ENCODE data around the gene GATAD2A.

GATAD2A gene

DNA sequence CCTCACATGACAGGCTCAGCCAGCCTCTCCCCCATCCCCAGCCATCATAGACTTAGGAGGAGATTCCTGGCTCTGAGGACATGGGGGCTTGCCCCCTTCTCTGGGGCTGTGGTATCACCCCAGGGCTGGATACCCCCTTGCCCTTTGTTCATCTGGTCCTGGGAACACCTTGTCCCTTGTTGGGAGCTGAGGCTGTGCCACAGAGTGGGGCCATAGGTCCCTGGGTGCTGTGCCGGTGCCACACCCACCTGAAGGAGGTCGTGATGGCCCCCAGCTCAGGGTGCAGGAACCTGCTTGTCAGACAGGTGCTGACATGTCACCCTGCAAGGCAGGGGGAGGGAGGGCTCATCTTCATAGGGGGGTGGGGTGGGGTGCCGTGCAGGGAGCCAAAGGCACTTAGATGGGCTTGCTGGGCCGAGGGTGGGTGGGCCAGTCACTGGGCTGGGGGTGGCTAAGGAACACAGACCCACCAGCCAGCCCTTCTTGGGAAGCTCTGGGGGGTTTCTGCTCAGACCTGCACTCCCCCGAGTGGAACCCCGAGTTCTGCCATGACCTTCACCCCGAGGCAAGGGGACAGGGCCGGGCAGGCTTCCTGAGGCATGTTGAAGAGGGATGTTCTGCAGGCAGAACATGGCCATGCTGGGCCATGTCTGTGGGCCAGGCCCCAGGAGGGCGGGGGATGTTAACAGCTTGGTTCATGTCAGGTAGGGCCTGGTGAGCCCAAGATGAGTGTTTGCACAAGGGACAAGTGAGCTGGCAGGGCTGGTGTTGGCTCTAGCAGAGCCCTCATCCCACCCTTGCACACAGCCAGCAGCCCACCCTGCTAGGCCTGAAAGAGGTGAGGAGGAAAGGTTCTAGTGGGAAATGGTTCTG is 81.8 kb downstream of the GATAD2A start:
- peaks cover 31% of the 10 kb centered on the region for H3K4me1 ChIP-seq (ENCODE audit: control insufficient read depth, insufficient read depth, low read length)
- H3K27me3 ChIP-seq (ENCODE audit: control insufficient read depth, insufficient read depth, low read length) = no peaks in the 10 kb centered on the region
- no peak overlapping the region for H3K4me3 ChIP-seq (ENCODE audit: low read length)
- no peaks in the 10 kb centered on the region for H3K36me3 ChIP-seq (ENCODE audit: control insufficient read depth, insufficient read depth, low read length)
- H3K9ac ChIP-seq (ENCODE audit: low read length) = no peak overlapping the region
- no peaks in the 10 kb centered on the region for H3K9me3 ChIP-seq (ENCODE audit: control insufficient read depth, low read length)

DNA sequence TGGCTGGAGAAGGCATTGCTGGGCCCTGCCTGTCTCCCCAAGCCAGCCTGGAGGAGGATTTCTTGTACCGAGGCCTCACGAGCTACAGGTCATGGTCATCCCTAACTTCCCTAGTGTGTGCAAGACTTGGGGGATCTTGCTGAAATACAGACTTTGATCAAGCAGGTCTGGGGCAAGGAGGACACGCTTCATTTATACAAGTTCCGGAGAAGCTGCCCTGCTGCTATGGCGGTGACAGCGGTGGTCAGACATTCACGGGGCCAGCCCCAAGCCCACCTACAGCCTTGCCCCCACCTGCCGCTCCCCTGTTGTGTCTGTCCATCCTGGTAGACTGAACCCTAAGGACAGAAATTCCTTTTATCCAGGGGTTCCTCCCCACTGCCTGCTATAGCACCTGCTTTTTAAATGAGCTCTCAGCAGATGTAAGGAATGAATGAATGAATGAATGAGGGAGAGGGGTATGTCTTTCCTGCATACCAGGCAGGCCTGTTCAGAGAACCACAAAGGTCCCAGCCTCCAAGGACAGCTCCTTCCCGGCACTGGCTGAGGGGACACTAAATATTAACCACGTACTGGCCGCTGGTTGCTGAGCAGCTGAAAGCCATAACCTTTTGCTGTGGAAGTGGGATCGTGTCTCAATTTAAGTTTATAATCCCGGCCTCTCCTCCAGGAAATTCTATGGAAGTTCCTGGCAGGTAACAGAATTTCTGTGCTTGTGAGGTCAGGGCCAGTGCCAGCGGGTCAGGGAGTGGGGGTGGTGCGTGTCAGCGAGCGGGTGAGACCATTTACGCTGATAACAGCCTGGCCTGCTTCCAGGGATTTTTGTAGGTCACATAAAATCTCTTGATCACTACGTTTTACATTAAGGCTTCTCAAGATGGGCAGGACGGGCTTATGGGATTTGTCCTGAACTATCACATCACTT is 82.7 kb downstream of the GATAD2A start:
- H3K36me3 ChIP-seq (ENCODE audit: control insufficient read depth, insufficient read depth, low read length) = no peaks in the 10 kb centered on the region
- H3K9me3 ChIP-seq (ENCODE audit: control insufficient read depth, low read length) = no peaks in the 10 kb centered on the region
- H3K9ac ChIP-seq (ENCODE audit: low read length) = peak overlapping the region; percentile 19
- no peaks in the 10 kb centered on the region for H3K27me3 ChIP-seq (ENCODE audit: control insufficient read depth, insufficient read depth, low read length)
- no peak overlapping the region for H3K4me3 ChIP-seq (ENCODE audit: low read length)
- peaks cover 31% of the 10 kb centered on the region for H3K4me1 ChIP-seq (ENCODE audit: control insufficient read depth, insufficient read depth, low read length)

DNA sequence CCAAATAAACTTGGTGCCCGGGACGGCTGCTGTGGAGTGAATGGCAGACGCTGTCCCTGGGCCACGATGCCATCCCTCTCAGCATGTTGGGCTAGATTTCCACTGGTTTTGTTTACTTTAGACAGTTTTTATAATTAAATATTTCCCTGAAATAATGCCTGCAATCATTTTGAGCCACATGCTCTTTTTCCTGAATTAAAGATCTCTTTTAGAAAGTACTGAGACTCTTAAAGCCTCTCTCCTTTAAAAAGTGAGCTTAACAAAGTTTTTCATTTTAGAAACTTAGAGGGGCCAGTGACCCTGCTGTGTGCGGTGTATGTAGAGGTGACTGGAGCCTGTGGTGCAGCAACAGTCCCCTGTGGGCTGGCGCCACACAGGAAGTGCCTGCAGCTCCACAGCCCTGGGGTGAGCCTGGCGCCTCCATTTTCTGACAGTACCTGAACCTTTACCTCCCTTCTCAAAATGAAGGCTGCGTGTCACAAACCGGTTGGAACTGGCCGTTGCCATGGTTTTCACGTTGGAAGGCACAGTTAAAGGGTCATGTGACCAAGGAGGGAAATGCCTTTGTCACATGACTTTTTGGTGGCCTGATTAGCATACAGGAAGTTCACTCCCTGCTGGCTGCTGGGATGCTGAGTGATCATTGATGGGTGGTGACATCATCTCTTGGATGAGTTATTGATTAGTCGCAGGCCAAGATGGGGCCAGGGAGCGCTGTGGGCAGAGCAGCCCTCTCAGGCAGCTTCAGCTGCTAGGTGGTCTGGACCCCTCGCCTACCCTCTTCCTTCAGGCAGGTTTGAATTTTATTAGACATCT is 83.6 kb downstream of the GATAD2A start:
- H3K9ac ChIP-seq (ENCODE audit: low read length) = peak overlapping the region; percentile 19
- H3K4me3 ChIP-seq (ENCODE audit: low read length) = no peak overlapping the region
- H3K27me3 ChIP-seq (ENCODE audit: control insufficient read depth, insufficient read depth, low read length) = no peaks in the 10 kb centered on the region
- peaks cover 31% of the 10 kb centered on the region for H3K4me1 ChIP-seq (ENCODE audit: control insufficient read depth, insufficient read depth, low read length)
- H3K36me3 ChIP-seq (ENCODE audit: control insufficient read depth, insufficient read depth, low read length) = no peaks in the 10 kb centered on the region
- no peaks in the 10 kb centered on the region for H3K9me3 ChIP-seq (ENCODE audit: control insufficient read depth, low read length)

DNA sequence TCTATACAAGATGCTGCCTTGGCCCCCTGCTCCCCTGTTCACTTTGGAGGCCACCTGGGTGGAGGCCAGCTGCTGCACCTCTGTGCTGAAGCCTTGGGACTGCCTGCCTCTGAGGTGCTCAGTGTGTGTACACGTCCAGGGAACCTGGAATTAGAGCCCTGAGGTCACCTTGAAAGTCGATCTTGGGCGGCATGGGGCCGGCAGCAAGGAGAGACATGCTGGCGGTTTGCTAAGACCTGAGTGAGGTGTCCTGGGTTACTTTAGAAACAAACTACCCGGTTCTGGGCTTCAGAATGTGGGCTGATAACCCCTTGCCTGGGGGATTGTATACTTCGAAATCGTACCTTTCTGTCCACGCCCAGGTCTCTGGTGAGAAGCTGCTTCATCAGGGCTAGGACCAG is 84.3 kb downstream of the GATAD2A start:
- peaks cover 7% of the 10 kb centered on the region for H3K36me3 ChIP-seq (ENCODE audit: control insufficient read depth, insufficient read depth, low read length)
- no peaks in the 10 kb centered on the region for H3K27me3 ChIP-seq (ENCODE audit: control insufficient read depth, insufficient read depth, low read length)
- H3K9me3 ChIP-seq (ENCODE audit: control insufficient read depth, low read length) = no peaks in the 10 kb centered on the region
- peaks cover 31% of the 10 kb centered on the region for H3K4me1 ChIP-seq (ENCODE audit: control insufficient read depth, insufficient read depth, low read length)
- H3K4me3 ChIP-seq (ENCODE audit: low read length) = no peak overlapping the region
- no peak overlapping the region for H3K9ac ChIP-seq (ENCODE audit: low read length)

DNA sequence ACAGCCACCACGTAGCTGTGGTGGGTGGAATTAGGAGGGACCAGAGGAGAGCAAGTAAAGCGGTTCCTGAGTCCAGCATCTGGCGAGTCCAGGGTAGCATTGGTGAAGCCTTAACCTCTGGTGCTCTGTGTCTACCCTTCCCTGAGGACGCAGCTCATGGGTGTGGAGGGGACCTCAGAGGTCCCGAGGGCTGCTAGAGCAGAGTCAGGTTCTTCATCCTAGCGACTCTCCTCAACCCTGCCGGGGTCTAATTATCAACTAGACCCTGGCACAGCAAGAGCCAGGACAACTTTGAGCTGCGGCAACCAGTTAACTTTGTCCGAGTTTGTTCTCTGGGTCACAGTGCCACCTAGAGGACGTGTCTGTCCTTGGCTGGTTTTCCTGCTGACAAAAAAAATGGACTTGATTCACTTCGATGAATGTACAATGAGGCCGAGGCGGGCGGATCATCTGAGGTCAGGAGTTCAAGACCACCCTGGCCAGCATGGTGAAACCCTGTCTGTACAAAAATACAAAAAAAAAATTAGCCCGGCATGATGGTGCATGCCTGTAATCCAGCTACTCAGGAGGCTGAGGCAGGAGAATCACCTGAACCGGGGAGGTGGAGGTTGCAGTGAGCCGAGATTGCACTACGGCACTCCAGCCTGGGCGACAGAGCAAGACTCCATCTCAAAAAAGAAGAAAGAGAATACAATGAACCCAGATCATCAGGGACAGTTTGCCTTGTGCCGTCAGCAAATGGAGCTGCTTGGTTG is 84.9 kb downstream of the GATAD2A start:
- H3K4me1 ChIP-seq (ENCODE audit: control insufficient read depth, insufficient read depth, low read length) = peaks cover 31% of the 10 kb centered on the region
- H3K27me3 ChIP-seq (ENCODE audit: control insufficient read depth, insufficient read depth, low read length) = no peaks in the 10 kb centered on the region
- H3K9ac ChIP-seq (ENCODE audit: low read length) = no peak overlapping the region
- no peak overlapping the region for H3K4me3 ChIP-seq (ENCODE audit: low read length)
- H3K36me3 ChIP-seq (ENCODE audit: control insufficient read depth, insufficient read depth, low read length) = peaks cover 8% of the 10 kb centered on the region
- H3K9me3 ChIP-seq (ENCODE audit: control insufficient read depth, low read length) = no peaks in the 10 kb centered on the region

DNA sequence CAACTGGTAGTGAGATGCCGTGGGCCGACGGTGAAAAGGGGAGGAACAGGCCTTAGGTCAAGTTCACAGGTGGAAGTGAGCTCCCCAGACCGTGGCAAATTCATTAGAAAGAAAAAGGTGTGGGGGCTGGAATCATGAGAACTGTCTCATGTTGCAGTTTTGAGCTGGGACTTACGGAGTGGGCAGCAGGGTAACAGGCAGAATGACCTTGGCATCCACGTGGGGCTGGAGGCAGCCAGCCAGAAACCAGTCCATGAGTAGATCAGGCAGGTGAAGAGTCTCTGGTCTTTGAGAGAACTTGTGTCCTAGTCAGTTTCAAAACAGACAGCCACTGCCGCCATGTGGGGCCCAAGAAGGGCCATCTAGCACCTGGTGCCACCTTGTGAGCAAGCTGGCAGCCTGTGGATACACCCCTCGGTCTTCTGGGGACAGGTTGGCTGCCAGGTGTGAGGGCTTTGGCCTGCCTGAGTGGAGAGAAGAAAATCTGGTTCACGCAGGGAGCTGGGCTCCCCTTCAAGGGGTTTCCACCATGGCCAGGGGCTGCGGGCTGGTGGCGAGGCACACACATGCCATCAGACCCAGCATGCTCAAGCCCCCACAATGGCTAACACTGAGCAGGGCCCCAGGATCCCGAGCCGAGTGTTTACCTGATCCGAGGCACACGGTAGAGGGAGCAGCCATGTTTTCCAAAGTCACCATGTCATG is 86.0 kb downstream of the GATAD2A start:
- no peak overlapping the region for H3K4me3 ChIP-seq (ENCODE audit: low read length)
- peaks cover 31% of the 10 kb centered on the region for H3K4me1 ChIP-seq (ENCODE audit: control insufficient read depth, insufficient read depth, low read length)
- no peaks in the 10 kb centered on the region for H3K27me3 ChIP-seq (ENCODE audit: control insufficient read depth, insufficient read depth, low read length)
- peaks cover 13% of the 10 kb centered on the region for H3K36me3 ChIP-seq (ENCODE audit: control insufficient read depth, insufficient read depth, low read length)
- H3K9ac ChIP-seq (ENCODE audit: low read length) = no peak overlapping the region
- no peaks in the 10 kb centered on the region for H3K9me3 ChIP-seq (ENCODE audit: control insufficient read depth, low read length)

DNA sequence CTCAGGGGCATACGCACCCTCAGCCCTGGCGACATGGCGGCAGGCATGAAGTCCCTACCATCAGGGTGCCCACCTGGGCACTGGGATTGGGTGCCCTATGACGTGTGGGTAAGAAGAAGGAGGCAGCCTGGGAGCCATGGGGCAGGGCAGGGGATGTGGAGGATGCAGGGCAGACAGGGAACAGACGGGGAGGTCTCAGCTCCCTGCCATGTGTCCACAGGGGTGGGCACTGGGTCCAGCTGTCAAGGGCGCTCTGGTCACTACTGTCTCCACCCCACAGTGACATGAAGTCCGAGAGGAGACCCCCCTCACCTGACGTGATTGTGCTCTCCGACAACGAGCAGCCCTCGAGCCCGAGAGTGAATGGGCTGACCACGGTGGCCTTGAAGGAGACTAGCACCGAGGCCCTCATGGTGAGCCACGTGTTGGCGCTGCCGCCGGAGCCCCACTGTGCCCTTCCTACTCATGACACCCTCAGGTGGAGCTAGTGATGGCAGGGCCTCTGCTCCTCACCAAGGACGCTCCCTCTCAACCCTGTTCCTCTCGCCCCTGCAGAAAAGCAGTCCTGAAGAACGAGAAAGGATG is 86.6 kb downstream of the GATAD2A start:
- Histone ChIP-seq H3K4me1 (ENCODE audit: control insufficient read depth, insufficient read depth, low read length) (peaks cover 31% of the 10 kb centered on the region), H3K4me3 (ENCODE audit: low read length) (no peak overlapping the region), H3K36me3 (ENCODE audit: control insufficient read depth, insufficient read depth, low read length) (peaks cover 18% of the 10 kb centered on the region), H3K9me3 (ENCODE audit: control insufficient read depth, low read length) (no peaks in the 10 kb centered on the region), H3K9ac (ENCODE audit: low read length) (no peak overlapping the region), H3K27me3 (ENCODE audit: control insufficient read depth, insufficient read depth, low read length) (no peaks in the 10 kb centered on the region)

DNA sequence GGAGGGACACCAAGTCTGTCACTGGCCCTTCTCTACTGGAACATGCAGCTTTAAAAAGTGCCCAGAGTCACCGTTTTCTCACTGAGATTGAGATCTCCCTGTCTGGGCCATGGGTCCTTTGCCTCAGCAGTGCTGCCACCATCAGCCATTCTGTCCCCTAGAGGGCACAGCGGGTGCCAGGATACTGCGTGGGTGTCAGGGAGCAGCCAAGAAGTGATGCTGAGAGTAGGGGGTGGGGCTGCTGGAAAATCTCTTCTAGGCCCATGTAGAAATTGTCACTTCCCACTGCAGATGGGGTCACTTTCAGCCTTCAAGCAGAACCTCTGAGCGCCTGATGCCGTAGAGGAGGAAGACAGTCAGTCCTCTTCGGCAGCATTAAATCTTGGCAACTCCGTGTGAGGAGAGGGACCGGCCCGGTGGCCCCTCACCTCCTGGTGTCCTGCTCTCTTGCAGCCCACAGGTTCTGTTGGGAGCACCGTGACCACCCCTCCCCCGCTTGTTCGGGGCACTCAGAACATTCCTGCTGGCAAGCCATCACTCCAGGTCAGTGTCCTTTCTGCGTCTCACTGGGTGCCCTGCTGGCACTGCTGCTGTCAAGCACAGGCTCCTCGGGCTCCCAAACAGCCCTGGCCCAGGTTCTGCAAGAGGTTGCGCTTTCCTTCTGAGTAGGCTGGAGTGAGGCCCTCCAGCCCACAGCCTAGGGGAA is 88.5 kb downstream of the GATAD2A start:
- Histone ChIP-seq H3K4me3 (ENCODE audit: low read length) (no peak overlapping the region), H3K27me3 (ENCODE audit: control insufficient read depth, insufficient read depth, low read length) (no peaks in the 10 kb centered on the region), H3K36me3 (ENCODE audit: control insufficient read depth, insufficient read depth, low read length) (peaks cover 36% of the 10 kb centered on the region), H3K4me1 (ENCODE audit: control insufficient read depth, insufficient read depth, low read length) (peaks cover 13% of the 10 kb centered on the region), H3K9ac (ENCODE audit: low read length) (no peak overlapping the region), H3K9me3 (ENCODE audit: control insufficient read depth, low read length) (no peaks in the 10 kb centered on the region)

DNA sequence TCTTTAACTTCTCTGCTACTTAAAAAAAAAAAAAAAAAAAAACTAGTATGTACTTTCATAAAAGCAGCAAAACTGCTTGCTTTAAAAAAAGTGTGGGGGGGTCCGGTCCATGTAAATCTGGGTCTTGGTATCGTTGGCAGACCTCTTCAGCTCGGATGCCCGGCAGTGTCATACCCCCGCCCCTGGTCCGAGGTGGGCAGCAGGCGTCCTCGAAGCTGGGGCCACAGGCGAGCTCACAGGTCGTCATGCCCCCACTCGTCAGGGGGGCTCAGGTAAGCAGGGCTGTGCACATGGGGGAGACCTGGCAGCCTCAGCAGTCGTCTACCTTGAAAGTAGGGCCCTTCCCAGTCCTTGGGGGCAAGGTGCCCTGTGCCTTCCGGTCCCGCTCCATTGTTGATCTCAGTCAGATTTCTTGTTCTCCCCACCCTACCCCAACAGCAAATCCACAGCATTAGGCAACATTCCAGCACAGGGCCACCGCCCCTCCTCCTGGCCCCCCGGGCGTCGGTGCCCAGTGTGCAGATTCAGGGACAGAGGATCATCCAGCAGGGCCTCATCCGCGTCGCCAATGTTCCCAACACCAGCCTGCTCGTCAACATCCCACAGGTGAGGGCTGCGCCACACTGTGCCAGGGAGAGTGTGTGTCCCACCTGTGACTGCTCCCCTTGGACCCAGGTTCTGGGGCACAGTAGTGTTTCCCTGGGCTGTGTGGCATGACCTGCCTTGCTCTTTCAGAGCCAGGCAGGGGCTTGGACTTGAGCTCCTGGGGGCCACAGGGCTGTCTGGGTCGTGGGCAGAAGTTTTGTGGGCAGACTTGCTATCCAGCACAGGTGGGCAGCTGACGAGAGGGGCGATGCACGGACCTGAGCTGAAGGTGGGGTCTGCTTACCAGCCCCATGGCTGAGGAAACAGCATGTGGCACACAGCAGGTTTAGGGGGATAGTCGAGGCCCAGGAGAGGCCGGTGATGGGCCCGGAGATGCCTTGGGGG is 90.4 kb downstream of the GATAD2A start:
- Histone ChIP-seq H3K27me3 (ENCODE audit: control insufficient read depth, insufficient read depth, low read length) (no peaks in the 10 kb centered on the region), H3K4me3 (ENCODE audit: low read length) (no peak overlapping the region), H3K4me1 (ENCODE audit: control insufficient read depth, insufficient read depth, low read length) (no peaks in the 10 kb centered on the region), H3K9me3 (ENCODE audit: control insufficient read depth, low read length) (no peaks in the 10 kb centered on the region), H3K36me3 (ENCODE audit: control insufficient read depth, insufficient read depth, low read length) (peaks cover 43% of the 10 kb centered on the region), H3K9ac (ENCODE audit: low read length) (no peak overlapping the region)

Data from mucosa of stomach (tissue), 1 donor.